ENCODE measurements around the gene LNX1.

Gene LNX1

GRCh38 chr4:53501561-53501960 is 89.7 kb downstream of the LNX1 start:
- no peak for DNase-seq (ENCODE audit: extremely low read depth in 1 of 2, low read depth in 1 of 2)

- no peak for DNase-seq (ENCODE audit: extremely low read depth in 1 of 2, low read depth in 1 of 2)
Observed at GRCh38 chr4:53500546-53500945, 90.7 kb downstream of the LNX1 start.

GRCh38 chr4:53499791-53500190 is 91.5 kb downstream of the LNX1 start:
- DNase-seq (ENCODE audit: extremely low read depth in 1 of 2, low read depth in 1 of 2), result no peak

GRCh38 chr4:53498706-53499105 is 92.6 kb downstream of the LNX1 start:
- DNase-seq (ENCODE audit: extremely low read depth in 1 of 2, low read depth in 1 of 2), result no peak

- DNase-seq (ENCODE audit: extremely low read depth in 1 of 2, low read depth in 1 of 2), result no peak
Observed at GRCh38 chr4:53497487-53498244, 93.6 kb downstream of the LNX1 start.

- DNase-seq (ENCODE audit: extremely low read depth in 1 of 2, low read depth in 1 of 2), result no peak
Observed at GRCh38 chr4:53494851-53495250, 96.4 kb downstream of the LNX1 start.

GRCh38 chr4:53490965-53491622 is 100.2 kb downstream of the LNX1 start:
- DNase-seq (ENCODE audit: extremely low read depth in 1 of 2, low read depth in 1 of 2), result no peak

- no peak for DNase-seq (ENCODE audit: extremely low read depth in 1 of 2, low read depth in 1 of 2)
Observed at GRCh38 chr4:53490161-53490956, 100.9 kb downstream of the LNX1 start.

- no peak for DNase-seq (ENCODE audit: extremely low read depth in 1 of 2, low read depth in 1 of 2)
Observed at GRCh38 chr4:53489279-53489889, 101.9 kb downstream of the LNX1 start.

- DNase-seq (ENCODE audit: extremely low read depth in 1 of 2, low read depth in 1 of 2), result no peak
Observed at GRCh38 chr4:53487766-53488165, 103.5 kb downstream of the LNX1 start.

GRCh38 chr4:53485658-53486040 is 105.6 kb downstream of the LNX1 start:
- DNase-seq (ENCODE audit: extremely low read depth in 1 of 2, low read depth in 1 of 2), result no peak

GRCh38 chr4:53484911-53485657 is 106.2 kb downstream of the LNX1 start:
- no peak for DNase-seq (ENCODE audit: extremely low read depth in 1 of 2, low read depth in 1 of 2)

GRCh38 chr4:53483250-53483649 is 108.0 kb downstream of the LNX1 start:
- DNase-seq (ENCODE audit: extremely low read depth in 1 of 2, low read depth in 1 of 2), result no peak

GRCh38 chr4:53481586-53481985 is 109.7 kb downstream of the LNX1 start:
- DNase-seq (ENCODE audit: extremely low read depth in 1 of 2, low read depth in 1 of 2), result no peak

- no peak for DNase-seq (ENCODE audit: extremely low read depth in 1 of 2, low read depth in 1 of 2)
Observed at GRCh38 chr4:53480909-53481308, 110.4 kb downstream of the LNX1 start.

GRCh38 chr4:53479736-53480525 is 111.4 kb downstream of the LNX1 start:
- DNase-seq (ENCODE audit: extremely low read depth in 1 of 2, low read depth in 1 of 2), result no peak

- no peak for DNase-seq (ENCODE audit: extremely low read depth in 1 of 2, low read depth in 1 of 2)
Observed at GRCh38 chr4:53478671-53479456, 112.4 kb downstream of the LNX1 start.

- no peak for DNase-seq (ENCODE audit: extremely low read depth in 1 of 2, low read depth in 1 of 2)
Observed at GRCh38 chr4:53477636-53478035, 113.7 kb downstream of the LNX1 start.

- no peak for DNase-seq (ENCODE audit: extremely low read depth in 1 of 2, low read depth in 1 of 2)
Observed at GRCh38 chr4:53477038-53477565, 114.2 kb downstream of the LNX1 start.

Data from activated CD8-positive, alpha-beta memory T cell treated with anti-CD3 and anti-CD28 coated beads for 1 hour (primary cell).